ENCODE measurements around the gene RERE. TPM values are rescaled to one million over a fixed set of nuclear protein-coding genes. Genes with fewer than 3 reads are reported as not detected.
A peak's percentile ranks its signal among the peaks of the same experiment; 100 is the strongest.

RERE gene
- total RNA-seq, 4 donors from 2014 or later = 86.4 to 111 (median 103) TPM

DNA sequence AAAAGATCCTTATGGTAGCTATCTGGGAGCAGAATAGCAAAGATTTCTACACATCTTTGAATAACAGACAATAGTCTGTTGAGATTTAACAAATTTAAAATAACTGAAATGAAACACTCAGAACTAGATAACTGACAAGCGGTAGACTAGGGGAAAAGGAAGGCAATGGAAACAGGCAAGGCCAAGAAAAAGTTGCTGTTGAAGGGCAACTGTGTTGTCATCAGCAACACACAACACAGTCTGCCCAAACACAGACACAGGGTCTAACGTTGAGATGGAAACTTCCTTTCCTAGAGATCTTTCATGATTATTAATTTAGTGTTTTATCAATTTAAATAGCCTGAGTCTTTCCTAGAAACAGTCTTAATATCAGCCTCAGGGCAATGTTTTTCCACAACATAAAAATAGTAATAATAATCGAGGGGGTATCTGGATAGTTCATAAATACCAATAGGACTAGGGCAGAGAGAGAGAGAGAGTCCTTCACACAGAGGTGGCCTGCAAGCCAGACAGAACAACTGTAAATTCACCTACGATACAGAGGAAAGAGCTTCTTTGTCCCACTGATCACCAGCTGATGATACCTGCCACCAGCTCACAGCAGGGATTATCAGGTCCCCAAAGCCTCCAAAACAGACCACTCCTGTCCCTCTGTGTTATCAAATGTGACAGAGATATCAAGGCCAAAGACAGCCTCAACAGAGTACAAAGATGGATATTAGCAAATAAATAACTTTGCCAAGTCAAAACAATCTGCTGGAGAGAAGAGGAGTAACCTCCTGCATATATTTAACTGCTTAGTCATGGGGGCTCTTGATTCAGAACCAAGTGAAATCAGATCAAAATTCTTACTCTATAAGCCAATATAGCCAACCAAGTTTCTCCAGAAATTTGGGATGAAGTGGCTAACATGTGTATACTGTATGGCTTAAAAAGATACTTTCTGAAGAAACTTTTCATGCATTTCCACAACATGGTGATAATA, 254.3 kb downstream of the RERE start:
- Histone ChIP-seq H3K27ac (no peak overlapping the region), H3K27me3 (no peaks in the 10 kb centered on the region), H3K9me3 (no peaks in the 10 kb centered on the region), H3K4me3 (no peak overlapping the region), H3K4me1 (peaks cover 0 to 14% (median 9%) of the 10 kb centered on the region in 4 donors), H3K36me3 (no peaks in the 10 kb centered on the region)
- WGBS, 2 donors = 54 to 55% methylated on average over 4 of the region's 4 CpGs
- TF ChIP-seq, protein P1, sequence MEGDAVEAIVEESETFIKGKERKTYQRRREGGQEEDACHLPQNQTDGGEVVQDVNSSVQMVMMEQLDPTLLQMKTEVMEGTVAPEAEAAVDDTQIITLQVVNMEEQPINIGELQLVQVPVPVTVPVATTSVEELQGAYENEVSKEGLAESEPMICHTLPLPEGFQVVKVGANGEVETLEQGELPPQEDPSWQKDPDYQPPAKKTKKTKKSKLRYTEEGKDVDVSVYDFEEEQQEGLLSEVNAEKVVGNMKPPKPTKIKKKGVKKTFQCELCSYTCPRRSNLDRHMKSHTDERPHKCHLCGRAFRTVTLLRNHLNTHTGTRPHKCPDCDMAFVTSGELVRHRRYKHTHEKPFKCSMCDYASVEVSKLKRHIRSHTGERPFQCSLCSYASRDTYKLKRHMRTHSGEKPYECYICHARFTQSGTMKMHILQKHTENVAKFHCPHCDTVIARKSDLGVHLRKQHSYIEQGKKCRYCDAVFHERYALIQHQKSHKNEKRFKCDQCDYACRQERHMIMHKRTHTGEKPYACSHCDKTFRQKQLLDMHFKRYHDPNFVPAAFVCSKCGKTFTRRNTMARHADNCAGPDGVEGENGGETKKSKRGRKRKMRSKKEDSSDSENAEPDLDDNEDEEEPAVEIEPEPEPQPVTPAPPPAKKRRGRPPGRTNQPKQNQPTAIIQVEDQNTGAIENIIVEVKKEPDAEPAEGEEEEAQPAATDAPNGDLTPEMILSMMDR (IDR thresholded peaks at IDR 0.05) = no peak
- DNase-seq (ENCODE audit: low spot score in 2 of 2) = no peak

DNA sequence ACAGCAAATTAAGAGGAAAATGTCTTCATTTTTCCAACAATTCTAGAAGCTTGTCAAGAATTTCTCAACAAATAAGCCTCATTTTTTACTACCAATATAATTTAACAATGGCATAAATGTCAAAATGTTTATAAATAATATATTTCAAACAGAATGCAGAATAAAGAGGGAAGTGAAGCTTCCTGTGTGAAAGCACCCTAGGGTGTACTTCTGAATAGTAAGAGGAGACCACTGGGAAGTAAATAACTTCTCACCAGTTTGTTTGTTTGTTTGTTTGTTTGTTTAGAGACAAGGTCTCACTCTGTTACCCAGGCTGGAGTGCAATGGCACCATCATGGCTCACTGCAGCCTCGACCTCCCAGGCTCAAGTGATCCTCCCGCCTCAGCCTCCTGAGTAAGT, 255.2 kb downstream of the RERE start:
- TF ChIP-seq, protein P1 (IDR thresholded peaks at IDR 0.05) = no peak
- Histone ChIP-seq H3K9me3 (no peaks in the 10 kb centered on the region), H3K27ac (no peak overlapping the region), H3K4me3 (no peak overlapping the region), H3K36me3 (no peaks in the 10 kb centered on the region), H3K4me1 (peaks cover 0 to 14% (median 9%) of the 10 kb centered on the region in 4 donors), H3K27me3 (no peaks in the 10 kb centered on the region)
- 92 to 94% methylated on average over 2 of the region's 2 CpGs for WGBS, 2 donors
- no peak for DNase-seq (ENCODE audit: low spot score in 2 of 2)

DNA sequence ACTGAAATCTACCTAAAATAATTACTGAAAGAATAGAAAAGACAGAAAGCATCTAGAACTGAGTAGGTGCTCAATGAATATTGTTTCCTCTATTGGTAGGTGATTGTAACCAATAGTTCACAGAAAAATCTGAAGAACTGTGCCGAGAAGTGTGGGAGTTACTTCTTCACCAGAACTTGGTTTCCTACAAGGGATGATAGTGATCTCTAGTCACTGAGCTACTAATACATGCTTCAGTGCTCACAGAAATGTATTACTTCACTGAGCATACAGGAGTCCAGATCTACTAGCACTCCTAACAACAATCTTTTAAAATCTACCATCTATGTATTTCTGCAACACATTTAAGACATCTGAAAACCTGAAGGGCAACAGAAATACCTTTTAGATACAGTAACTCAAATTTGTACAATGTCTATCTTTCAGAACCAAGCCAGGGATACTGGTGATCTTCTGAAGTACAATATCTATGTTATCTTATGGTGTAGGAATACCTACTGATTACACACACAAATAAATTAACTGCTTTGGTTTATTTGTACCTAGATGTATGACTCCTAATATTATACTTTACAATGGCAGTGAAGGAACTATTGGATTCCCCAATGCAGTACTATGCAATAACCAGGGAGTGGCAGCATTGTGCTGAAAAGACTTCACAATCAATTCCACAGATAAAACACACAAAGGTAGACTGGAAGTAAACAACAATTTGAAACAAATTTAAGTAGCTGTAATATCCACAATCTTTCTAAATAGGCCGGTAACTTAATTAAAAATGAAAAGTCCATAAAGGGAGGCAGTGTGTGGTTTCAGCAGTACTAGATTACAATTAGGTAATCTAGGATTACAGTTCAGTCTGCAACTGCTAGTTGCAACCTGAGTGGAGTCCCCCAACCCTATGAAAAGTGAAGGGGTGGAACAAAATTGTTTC, 256.6 kb downstream of the RERE start:
- DNase-seq (ENCODE audit: low spot score in 2 of 2) = peak in 1 of 2 donors; percentile 34
- Histone ChIP-seq H3K27ac (no peak overlapping the region), H3K27me3 (no peaks in the 10 kb centered on the region), H3K9me3 (no peaks in the 10 kb centered on the region), H3K4me1 (peaks cover 0 to 14% (median 9%) of the 10 kb centered on the region in 4 donors), H3K36me3 (peaks cover 0 to 6% (median 0%) of the 10 kb centered on the region in 3 donors), H3K4me3 (no peak overlapping the region)
- 44 to 46% methylated on average over 2 of the region's 2 CpGs for WGBS, 2 donors
- TF ChIP-seq, protein P1 (IDR thresholded peaks at IDR 0.05) = peak; percentile 85 to 91 (median 90)
- TF ChIP-seq EP300 (IDR thresholded peaks at IDR 0.05) = no peak

DNA sequence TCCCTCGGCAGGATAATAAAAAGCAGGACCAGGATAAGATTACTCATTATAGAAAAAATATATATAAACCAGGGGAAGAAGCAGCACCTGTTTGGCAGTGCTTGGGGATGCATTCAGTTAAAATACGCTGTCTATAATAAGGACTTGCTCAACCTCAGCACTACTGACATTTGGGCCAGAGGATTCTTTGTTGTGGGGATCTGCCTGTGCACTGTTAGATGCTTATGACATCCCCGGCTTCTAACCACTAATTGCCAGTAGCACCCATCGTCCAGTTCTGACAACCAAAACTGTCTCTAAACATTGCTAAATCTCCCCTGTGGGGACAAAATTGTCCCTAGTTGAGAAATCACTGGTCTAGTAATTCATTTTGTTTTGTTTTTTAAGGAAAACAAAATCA, 257.4 kb downstream of the RERE start:
- H3K36me3 ChIP-seq = peaks cover 0 to 8% (median 0%) of the 10 kb centered on the region in 3 donors
- no peaks in the 10 kb centered on the region for H3K27me3 ChIP-seq
- H3K4me3 ChIP-seq = no peak overlapping the region
- 88% methylated on average over 4 of the region's 4 CpGs for WGBS, 2 donors
- TF ChIP-seq EP300 (IDR thresholded peaks at IDR 0.05) (no peak), POLR2A (IDR thresholded peaks at IDR 0.05) (no peak)
- TF ChIP-seq, protein P1 (IDR thresholded peaks at IDR 0.05) = no peak
- no peaks in the 10 kb centered on the region for H3K9me3 ChIP-seq
- H3K27ac ChIP-seq = no peak overlapping the region
- no peak for DNase-seq (ENCODE audit: low spot score in 2 of 2)
- peaks cover 0 to 17% (median 12%) of the 10 kb centered on the region in 4 donors for H3K4me1 ChIP-seq
